Measurements from ENCODE around the gene CSHL1.

CSHL1 gene

DNA sequence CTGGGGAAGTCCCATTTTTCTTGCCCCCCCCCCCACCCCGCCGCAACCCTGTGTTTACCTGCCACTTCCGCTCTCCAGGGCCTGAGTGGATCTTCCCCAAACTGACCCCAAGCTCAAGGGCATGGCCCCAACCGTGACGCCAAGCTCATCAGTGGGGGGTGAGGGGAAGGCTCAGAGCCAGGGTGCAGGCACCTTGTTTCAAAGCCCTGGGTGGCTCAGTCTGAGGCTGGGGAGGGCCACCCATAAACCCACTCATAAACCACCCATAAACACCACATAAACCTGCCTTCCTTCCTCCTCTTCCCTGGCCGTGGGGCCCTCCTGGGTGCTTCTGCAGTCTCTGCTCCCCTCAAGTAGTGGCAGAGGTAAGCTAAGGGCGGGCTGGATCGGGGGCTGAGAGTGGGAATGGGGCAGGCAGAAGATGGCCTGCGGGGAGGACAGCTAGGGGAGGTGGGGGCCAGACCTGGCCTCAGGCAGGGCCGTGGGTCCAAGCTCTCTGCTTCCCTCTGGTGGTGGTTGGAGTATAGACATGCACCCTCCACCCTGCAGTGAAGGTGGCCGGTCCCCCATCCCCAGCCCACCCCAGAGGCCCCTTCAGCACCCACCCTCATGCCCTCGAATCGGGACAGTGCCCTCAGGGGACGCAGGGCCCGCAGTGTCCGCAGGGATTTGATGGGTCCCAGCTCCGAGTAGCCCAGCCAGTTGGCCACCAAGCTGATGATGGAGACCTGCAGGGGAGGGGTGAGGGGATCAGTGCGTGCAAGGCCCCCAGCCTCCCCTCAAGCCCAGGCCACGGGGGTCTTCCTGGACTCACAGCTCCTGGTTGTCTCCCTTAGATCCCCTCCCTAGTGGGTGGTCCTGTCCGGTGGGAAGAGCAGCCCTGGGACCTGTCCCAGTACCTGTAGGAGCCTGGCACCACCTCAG, 35.6 kb upstream of the CSHL1 start:
- Mint-ChIP-seq H3K4me3 (no peak overlapping the region), H3K9me3 (no peaks in the 10 kb centered on the region), H3K4me1 (peaks cover 4% of the 10 kb centered on the region), H3K36me3 (ENCODE audit: low read depth) (no peaks in the 10 kb centered on the region), H3K27ac (peak overlapping the region in 1 of 3 experiments; percentile 55), H3K27me3 (ENCODE audit: low read depth) (no peaks in the 10 kb centered on the region)
- TF ChIP-seq, protein P1, sequence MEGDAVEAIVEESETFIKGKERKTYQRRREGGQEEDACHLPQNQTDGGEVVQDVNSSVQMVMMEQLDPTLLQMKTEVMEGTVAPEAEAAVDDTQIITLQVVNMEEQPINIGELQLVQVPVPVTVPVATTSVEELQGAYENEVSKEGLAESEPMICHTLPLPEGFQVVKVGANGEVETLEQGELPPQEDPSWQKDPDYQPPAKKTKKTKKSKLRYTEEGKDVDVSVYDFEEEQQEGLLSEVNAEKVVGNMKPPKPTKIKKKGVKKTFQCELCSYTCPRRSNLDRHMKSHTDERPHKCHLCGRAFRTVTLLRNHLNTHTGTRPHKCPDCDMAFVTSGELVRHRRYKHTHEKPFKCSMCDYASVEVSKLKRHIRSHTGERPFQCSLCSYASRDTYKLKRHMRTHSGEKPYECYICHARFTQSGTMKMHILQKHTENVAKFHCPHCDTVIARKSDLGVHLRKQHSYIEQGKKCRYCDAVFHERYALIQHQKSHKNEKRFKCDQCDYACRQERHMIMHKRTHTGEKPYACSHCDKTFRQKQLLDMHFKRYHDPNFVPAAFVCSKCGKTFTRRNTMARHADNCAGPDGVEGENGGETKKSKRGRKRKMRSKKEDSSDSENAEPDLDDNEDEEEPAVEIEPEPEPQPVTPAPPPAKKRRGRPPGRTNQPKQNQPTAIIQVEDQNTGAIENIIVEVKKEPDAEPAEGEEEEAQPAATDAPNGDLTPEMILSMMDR (IDR thresholded peaks at IDR 0.05; ENCODE audit: unreplicated experiment in 3 of 3), result peak; percentile 66 to 72 (median 72)

DNA sequence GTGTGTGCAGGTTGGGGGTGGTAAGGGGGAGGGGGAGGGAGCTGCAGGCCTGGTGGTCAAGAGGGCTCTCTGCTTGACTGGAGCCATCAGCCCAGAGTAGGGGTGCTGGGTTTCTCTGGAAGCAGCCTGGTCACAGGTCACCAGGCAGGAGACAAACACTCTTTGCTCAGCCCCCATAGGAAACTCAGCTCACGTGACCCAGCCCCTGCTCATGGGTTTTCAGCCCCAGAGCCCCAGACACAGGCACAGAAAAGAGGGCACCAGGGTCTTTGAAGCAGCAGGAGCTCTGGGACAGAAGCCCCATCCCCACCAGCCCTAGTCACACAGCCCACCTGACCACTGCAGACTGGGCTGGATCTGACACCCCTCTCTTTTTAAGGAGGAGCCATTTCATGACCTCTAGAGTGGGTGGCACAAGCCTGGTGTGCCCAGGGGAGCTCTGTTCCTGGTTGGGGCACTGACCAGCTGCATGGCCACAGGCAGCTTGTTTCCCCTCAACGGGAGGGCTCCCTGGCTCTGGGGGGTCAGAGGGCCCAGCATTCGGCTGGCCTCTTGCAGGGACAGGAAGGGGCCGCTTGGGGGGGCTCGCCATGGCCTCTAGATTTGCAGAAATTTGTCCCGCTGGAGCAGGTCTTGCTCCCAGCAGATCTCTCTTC, 34.9 kb upstream of the CSHL1 start:
- Mint-ChIP-seq H3K36me3 (ENCODE audit: low read depth) (no peaks in the 10 kb centered on the region), H3K4me1 (peaks cover 4% of the 10 kb centered on the region), H3K4me3 (no peak overlapping the region), H3K9me3 (no peaks in the 10 kb centered on the region), H3K27me3 (ENCODE audit: low read depth) (no peaks in the 10 kb centered on the region), H3K27ac (peak overlapping the region in 1 of 3 experiments; percentile 30)
- TF ChIP-seq, protein P1 (IDR thresholded peaks at IDR 0.05; ENCODE audit: unreplicated experiment in 3 of 3), result no peak

DNA sequence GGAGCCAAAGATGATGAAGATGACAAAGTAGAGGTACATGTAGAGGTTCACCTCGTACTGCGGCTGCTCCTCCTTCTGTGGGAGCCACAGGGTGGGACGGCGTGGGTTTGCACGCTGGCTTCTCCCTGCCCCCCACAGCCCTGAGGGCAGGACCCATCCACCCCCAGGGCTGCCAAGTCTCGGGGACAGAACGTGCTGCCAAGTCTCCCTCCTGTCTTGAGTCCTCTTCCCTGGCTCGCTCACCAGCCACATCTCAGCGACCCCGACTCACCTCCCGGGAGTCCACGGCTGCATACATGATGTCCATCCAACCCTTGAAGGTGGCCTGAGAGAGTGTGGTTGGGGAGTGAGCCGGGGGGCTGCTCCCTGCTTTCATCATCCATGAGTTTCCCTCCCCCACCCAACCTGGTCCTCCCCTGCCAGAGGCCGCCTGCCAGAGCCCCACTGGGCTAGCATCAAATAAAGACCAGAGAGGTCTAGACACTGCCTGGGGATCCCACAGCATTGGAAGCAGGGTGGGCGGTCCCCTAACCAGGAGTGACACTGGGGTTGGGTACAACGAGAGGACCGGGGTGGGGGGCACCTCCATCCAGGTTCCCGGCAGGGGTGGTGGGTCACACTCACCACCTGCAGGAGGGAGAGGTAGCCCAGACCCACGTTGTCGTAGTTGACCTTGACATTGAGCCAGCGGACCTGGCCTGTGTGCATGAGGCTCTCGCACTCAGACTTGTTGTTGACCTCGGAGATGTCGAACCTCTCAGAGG, 33.9 kb upstream of the CSHL1 start:
- TF ChIP-seq, protein P1 (IDR thresholded peaks at IDR 0.05; ENCODE audit: unreplicated experiment in 3 of 3), result no peak
- peaks cover 4% of the 10 kb centered on the region for H3K4me1 Mint-ChIP-seq
- no peaks in the 10 kb centered on the region for H3K36me3 Mint-ChIP-seq (ENCODE audit: low read depth)
- H3K27me3 Mint-ChIP-seq (ENCODE audit: low read depth), result no peaks in the 10 kb centered on the region
- H3K27ac Mint-ChIP-seq, result no peak overlapping the region
- H3K9me3 Mint-ChIP-seq, result no peaks in the 10 kb centered on the region
- no peak overlapping the region for H3K4me3 Mint-ChIP-seq

DNA sequence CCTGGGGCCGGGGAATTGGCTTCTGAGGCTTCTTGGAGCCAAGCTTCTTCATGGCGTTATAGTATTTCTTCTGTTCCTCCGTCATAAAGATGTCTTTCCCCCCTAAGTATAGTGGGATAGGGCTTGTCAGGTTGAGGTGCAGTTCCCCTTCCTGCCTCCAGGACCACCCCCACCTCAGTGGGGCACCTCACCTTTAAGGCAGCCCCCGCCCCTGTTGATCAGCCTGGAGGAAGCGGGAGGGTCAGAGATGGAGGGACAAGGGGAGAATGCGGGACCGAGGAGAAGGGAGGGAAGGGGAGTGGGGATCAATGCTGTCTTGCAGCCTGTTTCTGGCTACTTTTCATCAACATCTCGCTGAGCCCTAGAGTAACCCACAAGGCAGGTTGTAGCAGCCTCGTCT, 32.7 kb upstream of the CSHL1 start:
- H3K4me3 Mint-ChIP-seq, result no peak overlapping the region
- H3K27ac Mint-ChIP-seq, result no peak overlapping the region
- H3K36me3 Mint-ChIP-seq (ENCODE audit: low read depth), result no peaks in the 10 kb centered on the region
- H3K4me1 Mint-ChIP-seq, result peaks cover 8% of the 10 kb centered on the region
- no peaks in the 10 kb centered on the region for H3K9me3 Mint-ChIP-seq
- H3K27me3 Mint-ChIP-seq (ENCODE audit: low read depth), result peaks cover 7% of the 10 kb centered on the region
- TF ChIP-seq, protein P1 (IDR thresholded peaks at IDR 0.05; ENCODE audit: unreplicated experiment in 3 of 3), result no peak

DNA sequence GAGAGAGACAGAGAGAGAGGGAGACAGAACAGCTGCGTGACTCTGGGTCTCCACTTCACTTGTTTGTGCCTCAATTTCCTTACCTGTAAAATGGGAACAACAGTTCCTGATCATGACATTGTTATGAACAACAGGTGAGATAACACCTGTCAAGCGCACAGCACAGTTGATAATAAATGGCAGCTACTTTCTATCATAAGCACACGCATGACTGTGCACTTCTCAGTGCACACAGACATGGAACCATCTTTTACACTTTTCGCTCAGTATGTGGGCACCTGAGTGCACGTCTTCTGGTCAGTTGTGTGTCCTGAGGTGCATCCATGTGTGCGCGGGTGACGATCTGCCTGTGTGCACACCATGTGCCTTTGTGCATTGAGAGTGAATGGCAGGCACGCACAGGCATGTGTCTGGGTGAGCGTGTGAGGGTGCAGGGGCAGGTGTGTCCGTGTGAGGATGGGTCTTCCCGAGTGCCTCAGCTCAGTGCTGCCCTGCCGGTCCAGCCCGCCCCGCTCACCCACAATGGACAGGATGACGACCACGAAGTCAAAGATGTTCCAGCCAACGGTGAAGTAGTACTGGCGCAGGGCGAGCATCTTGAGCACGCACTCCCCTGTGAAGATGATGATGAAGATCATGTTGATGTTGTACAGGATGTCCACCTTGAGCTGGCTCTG, 31.4 kb upstream of the CSHL1 start:
- TF ChIP-seq, protein P1 (IDR thresholded peaks at IDR 0.05; ENCODE audit: unreplicated experiment in 3 of 3), result no peak
- Mint-ChIP-seq H3K4me3 (no peak overlapping the region), H3K36me3 (ENCODE audit: low read depth) (no peaks in the 10 kb centered on the region), H3K4me1 (peaks cover 18% of the 10 kb centered on the region), H3K9me3 (no peaks in the 10 kb centered on the region), H3K27me3 (ENCODE audit: low read depth) (peaks cover 8% of the 10 kb centered on the region), H3K27ac (no peak overlapping the region)

All from nephron (organoid).